Measurements from ENCODE around the gene HLA-DQB1. TPM values are rescaled to one million over a fixed set of nuclear protein-coding genes. Genes with fewer than 3 reads are reported as not detected.
A peak's percentile ranks its signal among the peaks of the same experiment; 100 is the strongest.
"Not testable (repeated sequence)": the region's sequence is repeated elsewhere in the genome, so short reads cannot be mapped to it uniquely, and the experiment has no call there.

HLA-DQB1 gene
- total RNA-seq, 1 experiment from 2014 or later, result under 0.01 TPM

DNA sequence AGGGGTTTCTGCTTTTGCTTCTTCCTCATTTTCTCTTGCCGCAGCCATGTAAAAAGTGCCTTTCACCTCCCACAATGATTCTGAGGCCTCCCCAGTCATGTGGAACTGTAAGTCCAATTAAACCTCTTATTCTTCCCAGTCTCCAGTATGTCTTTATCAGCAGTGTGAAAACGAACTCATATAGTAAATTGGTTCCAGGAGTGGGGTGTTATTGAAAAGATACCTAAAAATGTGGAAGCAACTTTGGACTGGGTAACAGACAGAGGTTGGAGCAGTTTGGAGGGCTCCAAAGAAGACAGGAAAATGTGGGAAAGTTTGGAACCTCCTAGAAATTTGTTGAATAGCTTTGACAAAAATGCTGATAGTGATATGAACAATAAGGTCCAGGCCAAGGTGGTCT, 5.5 kb upstream of the HLA-DQB1 start:
- not testable (repeated sequence) for H3K4me3 ChIP-seq (ENCODE audit: insufficient read depth, low read depth, low read length); H3K36me3 ChIP-seq (replicated peaks; ENCODE audit: control insufficient read depth, insufficient read depth, low read length); DNase-seq; H3K27me3 ChIP-seq (ENCODE audit: control insufficient read depth, insufficient read depth, low read length)

DNA sequence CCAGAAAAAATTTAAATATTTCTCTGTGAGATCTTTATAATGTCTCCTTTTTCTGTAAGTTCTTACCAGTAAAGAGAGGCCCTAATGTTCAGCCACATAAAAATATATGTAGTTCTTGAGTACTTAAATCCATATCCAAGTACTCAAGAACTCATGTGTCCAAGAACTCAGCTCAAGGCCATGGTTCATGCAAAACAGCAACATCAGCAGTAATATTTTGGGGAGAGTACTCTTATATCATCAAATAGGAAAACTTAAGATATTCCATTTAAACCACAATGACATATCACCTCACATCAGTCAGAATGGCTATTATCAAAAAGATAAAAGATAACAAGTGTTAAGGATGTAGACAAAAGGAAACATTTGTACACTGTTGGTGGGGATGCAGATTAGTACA, 3.4 kb upstream of the HLA-DQB1 start:
- Histone ChIP-seq H3K36me3 (replicated peaks; ENCODE audit: control insufficient read depth, insufficient read depth, low read length) (no peaks in the 10 kb centered on the region), H3K4me3 (ENCODE audit: insufficient read depth, low read depth, low read length) (no peak overlapping the region), H3K27me3 (ENCODE audit: control insufficient read depth, insufficient read depth, low read length) (no peaks in the 10 kb centered on the region; the same call in 1 of the 2 replicates)
- DNase-seq, result no peak

DNA sequence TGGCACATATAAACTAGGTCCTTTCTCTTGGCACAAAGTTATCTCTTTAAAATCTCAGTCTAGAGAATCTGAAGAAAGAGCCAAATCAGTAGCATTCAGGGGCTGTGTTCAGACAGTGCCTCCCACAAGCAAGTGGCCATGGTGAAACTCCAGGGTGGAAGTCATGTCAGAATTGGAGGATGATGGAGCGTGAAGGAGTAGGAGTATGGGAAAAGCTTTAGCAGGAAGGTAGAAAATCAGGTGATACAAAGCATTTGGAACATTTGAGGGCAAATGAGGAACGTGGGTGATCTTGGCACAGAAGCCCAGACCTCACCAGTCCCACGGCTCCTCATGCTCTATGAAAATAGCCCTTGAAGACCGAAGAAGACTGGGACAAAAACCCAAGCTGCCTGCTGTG, 2.8 kb upstream of the HLA-DQB1 start:
- Histone ChIP-seq H3K27me3 (ENCODE audit: control insufficient read depth, insufficient read depth, low read length) (no peaks in the 10 kb centered on the region; the same call in 1 of the 2 replicates), H3K36me3 (replicated peaks; ENCODE audit: control insufficient read depth, insufficient read depth, low read length) (no peaks in the 10 kb centered on the region), H3K4me3 (ENCODE audit: insufficient read depth, low read depth, low read length) (no peak overlapping the region)
- no peak for DNase-seq

DNA sequence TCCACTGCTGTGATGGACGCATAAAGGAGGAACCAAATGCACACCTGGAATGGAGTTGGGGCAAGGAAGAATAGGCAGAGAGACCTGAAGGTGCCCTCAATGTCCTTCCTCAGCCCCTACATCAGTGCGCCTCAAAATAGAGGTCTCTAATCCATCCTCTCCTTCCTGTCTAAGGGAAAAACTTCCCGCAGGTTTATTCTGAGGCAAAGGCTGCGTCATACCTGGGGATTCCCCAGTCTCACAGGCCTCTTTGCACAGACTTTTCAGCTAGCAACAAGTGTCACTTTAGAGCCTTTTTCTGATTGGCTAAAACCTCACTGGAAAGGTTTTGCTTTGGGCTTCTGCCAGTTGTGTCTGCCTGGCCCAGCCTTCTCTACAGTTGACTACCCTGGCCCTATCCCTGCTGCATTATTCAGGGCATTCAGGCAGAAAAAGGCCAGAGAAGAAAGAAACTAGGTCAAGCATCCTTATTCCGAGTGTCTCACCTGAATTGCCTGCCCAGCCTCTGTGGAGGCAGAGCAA, 1.8 kb upstream of the HLA-DQB1 start:
- DNase-seq, result peak; percentile 6

DNA sequence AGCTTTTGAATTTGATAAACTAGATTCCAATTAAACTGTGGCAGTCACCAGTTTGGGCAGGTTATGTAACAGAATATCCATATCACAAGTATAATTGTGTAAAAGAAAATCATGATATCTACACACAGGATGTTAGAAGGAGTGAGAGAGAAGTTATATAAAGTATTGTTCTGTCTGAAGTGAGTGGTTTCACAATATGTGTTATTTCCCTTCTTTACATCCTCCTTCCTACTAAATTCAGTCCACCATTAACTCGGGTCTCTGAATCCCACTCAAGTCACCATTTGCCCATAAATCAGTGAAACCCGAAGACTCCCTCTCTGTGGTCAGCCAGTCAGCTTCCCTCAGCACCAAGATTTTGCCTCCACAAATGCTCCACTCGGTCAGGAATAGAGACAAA, 796 bp downstream of the HLA-DQB1 start:
- Histone ChIP-seq H3K4me3 (ENCODE audit: insufficient read depth, low read depth, low read length) (no peak overlapping the region), H3K36me3 (replicated peaks; ENCODE audit: control insufficient read depth, insufficient read depth, low read length) (no peaks in the 10 kb centered on the region), H3K27me3 (ENCODE audit: control insufficient read depth, insufficient read depth, low read length) (no peaks in the 10 kb centered on the region; the same call in 1 of the 2 replicates)
- no peak for DNase-seq

More for the DNA sequence above, 1.8 kb upstream of the HLA-DQB1 start:
- Histone ChIP-seq H3K36me3 (replicated peaks; ENCODE audit: control insufficient read depth, insufficient read depth, low read length) (no peaks in the 10 kb centered on the region), H3K4me3 (ENCODE audit: insufficient read depth, low read depth, low read length) (no peak overlapping the region), H3K27me3 (ENCODE audit: control insufficient read depth, insufficient read depth, low read length) (no peaks in the 10 kb centered on the region; the same call in 1 of the 2 replicates)

DNA sequence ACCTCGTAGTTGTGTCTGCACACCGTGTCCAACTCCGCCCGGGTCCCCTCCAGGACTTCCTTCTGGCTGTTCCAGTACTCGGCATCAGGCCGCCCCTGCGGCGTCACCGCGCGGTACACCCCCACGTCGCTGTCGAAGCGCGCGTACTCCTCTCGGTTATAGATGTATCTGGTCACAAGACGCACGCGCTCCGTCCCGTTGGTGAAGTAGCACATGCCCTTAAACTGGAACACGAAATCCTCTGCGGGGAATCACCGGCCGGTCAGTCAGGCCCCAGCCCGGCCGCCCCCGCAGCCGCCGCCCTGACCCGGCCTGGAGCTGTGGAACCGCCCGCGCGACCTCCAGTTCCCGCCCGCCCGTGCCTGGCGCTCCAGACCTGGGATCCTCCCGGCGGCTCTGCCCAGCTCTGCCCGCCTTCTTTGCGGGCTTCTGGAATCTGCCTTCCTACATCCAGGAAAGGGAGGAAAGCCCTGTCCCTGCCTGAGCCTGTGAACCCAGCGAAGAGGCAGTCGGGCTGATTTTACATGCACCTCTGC, 1.6 kb downstream of the HLA-DQB1 start:
- no peak overlapping the region; the same call in 1 of the 2 replicates for H3K4me3 ChIP-seq (ENCODE audit: insufficient read depth, low read depth, low read length)
- peak; percentile 41 for DNase-seq
- H3K27me3 ChIP-seq (ENCODE audit: control insufficient read depth, insufficient read depth, low read length), result no peaks in the 10 kb centered on the region; the same call in 1 of the 2 replicates

DNA sequence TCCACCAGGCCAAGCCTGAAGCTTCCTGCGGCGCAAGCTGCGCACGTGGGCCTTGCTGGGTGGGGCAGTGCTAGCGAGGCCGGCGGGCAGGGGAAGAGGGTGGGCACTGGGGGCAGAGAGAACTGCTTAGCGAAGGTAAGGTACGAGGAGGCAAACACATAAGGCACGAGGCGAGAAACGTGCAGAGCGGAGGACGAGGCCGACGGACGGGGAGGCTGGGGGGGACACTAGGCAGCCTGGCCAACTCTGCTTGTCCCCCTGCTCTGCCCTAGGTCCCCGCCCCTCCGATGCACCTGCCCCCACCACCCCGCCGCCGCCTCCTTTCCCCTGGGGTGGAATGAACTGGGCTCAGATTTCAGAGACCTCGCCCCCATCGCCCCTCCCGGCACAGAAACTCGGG, 2.1 kb downstream of the HLA-DQB1 start:
- no peaks in the 10 kb centered on the region for H3K36me3 ChIP-seq (replicated peaks; ENCODE audit: control insufficient read depth, insufficient read depth, low read length)
- no peak overlapping the region for H3K4me3 ChIP-seq (ENCODE audit: insufficient read depth, low read depth, low read length)
- DNase-seq, result no peak
- no peaks in the 10 kb centered on the region; the same call in 1 of the 2 replicates for H3K27me3 ChIP-seq (ENCODE audit: control insufficient read depth, insufficient read depth, low read length)

More for the DNA sequence above, 1.6 kb downstream of the HLA-DQB1 start:
- no peaks in the 10 kb centered on the region for H3K36me3 ChIP-seq (replicated peaks; ENCODE audit: control insufficient read depth, insufficient read depth, low read length)

DNA sequence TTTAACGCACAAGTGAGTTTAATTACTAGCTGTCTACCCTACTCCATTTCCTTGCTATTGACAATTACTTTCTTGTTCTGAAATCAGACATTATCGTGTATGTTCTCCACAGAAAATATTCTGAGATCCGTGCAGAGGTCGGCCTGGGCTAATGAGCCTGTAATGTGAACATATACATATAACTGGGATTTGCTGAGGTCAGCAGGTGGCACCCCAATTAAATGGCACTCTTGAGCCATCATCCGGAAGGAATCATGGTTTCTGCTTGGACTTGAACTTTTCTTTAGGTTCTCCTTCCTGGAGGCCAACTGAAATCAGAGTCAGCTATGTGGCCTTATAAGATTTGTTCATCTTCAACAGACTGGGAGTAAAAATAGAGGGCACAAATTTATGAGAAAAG, 3.6 kb downstream of the HLA-DQB1 start:
- Histone ChIP-seq H3K4me3 (ENCODE audit: insufficient read depth, low read depth, low read length) (no peak overlapping the region), H3K27me3 (ENCODE audit: control insufficient read depth, insufficient read depth, low read length) (no peaks in the 10 kb centered on the region; the same call in 1 of the 2 replicates), H3K36me3 (replicated peaks; ENCODE audit: control insufficient read depth, insufficient read depth, low read length) (no peaks in the 10 kb centered on the region)
- DNase-seq, result no peak

DNA sequence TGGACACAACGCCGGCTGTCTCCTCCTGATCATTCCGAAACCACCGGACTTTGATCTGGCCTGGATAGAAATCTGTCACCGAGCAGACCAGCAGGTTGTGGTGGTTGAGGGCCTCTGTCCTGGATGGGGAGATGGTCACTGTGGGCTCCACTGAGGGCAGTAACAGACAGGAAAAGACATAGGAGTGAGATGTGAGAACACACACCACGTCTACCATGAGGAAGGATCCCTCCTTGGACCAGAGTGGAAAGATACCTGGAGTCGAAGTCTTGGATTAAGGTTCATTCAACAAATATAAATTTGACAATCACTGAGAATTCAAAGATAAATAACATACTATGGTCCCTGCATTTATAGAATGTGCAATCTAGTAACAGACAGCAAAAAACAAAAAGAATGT, 4.4 kb downstream of the HLA-DQB1 start:
- no peak for DNase-seq
- Histone ChIP-seq H3K27me3 (ENCODE audit: control insufficient read depth, insufficient read depth, low read length) (no peaks in the 10 kb centered on the region; the same call in 1 of the 2 replicates), H3K36me3 (replicated peaks; ENCODE audit: control insufficient read depth, insufficient read depth, low read length) (no peaks in the 10 kb centered on the region)

DNA sequence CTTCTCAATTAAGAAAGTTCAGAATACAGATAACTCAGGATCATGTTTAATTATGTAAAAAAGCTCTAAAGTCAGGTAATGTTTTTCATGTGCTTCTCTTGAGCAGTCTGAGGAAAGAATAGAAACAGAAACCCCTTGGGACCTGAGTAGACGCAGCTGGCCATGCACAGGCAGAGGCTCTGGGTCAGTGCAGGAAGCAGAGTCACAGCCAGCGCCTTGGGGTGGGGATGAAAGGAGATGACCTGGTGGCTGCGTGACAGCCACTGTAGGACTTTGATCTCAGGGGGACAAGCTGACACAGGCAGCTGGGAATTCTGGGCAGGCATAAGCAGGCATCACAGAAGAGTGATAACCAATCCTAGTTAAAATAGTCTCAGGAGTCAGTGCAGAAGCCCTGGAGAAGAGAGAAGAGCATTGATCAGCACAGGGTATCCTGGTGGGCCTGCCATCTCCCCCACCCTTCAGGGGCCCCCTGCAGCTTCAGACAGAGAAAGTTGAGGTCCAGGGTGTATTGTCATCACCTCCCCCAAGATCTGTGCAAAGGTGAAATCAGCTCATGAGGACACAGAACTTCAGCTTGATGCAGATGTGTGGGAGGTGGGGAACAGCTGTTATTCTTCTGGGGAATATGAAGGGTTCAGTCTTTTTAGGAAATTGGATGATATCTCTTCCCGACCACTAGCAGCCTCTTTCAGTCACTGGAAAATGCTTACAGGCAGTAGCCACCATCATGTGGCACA, 6.4 kb downstream of the HLA-DQB1 start:
- H3K4me3 ChIP-seq (ENCODE audit: insufficient read depth, low read depth, low read length), result no peak overlapping the region
- H3K27me3 ChIP-seq (ENCODE audit: control insufficient read depth, insufficient read depth, low read length), result no peaks in the 10 kb centered on the region
- no peaks in the 10 kb centered on the region for H3K36me3 ChIP-seq (replicated peaks; ENCODE audit: control insufficient read depth, insufficient read depth, low read length)
- DNase-seq, result no peak

More for the DNA sequence above, 4.4 kb downstream of the HLA-DQB1 start:
- H3K4me3 ChIP-seq (ENCODE audit: insufficient read depth, low read depth, low read length), result no peak overlapping the region

DNA sequence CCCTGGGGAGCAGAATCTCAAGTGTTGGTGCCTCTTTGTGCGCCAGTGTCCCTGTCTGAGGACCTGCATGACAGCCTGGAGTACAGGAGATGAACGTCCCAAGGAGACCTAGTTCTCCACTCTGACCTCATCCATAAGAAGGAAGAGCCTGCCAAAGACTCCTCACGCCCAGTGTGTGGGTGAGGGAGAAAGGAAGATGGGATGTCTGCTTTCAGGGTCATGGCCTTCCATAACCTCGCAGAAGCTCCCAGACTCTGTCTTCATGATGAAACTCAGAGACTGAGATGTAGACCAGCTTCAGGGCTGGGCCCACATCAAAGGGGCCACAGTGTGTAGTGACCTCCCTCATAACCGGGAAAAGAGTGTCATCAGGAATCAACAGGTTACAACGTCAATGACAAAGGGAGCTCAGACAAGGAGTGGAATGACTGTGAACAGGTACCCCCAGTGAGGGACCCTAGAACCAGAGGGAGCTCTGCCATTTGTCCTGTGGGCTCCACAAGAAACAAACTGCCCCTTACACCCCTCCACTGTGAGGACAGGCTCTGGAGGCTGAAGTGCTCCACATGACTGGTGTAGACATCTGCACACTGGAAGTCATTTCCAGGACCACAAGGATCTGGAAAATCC, 8.1 kb downstream of the HLA-DQB1 start:
- no peak for DNase-seq
- H3K36me3 ChIP-seq (replicated peaks; ENCODE audit: control insufficient read depth, insufficient read depth, low read length), result no peaks in the 10 kb centered on the region
- H3K4me3 ChIP-seq (ENCODE audit: insufficient read depth, low read depth, low read length), result no peak overlapping the region
- no peaks in the 10 kb centered on the region for H3K27me3 ChIP-seq (ENCODE audit: control insufficient read depth, insufficient read depth, low read length)

DNA sequence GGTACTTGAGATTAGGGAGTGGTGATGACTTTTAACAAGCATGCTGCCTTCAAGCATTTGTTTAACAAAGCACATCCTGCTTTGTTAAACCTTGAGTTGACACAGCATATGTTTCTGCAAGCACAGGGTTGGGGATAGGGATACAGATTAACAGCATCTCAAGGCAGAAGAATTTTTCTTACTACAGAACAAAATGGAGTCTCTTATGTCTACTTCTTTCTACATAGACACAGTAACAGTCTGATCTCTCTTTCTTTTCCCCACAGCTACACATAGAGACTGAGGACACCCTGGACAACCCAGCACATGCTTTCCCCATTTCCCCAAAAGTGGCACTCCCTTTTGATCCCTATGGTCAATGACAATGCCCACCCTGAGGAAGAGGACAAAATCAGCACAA, 8.6 kb downstream of the HLA-DQB1 start:
- not testable (repeated sequence) for H3K4me3 ChIP-seq (ENCODE audit: insufficient read depth, low read depth, low read length); H3K27me3 ChIP-seq (ENCODE audit: control insufficient read depth, insufficient read depth, low read length); H3K36me3 ChIP-seq (replicated peaks; ENCODE audit: control insufficient read depth, insufficient read depth, low read length); DNase-seq

DNA sequence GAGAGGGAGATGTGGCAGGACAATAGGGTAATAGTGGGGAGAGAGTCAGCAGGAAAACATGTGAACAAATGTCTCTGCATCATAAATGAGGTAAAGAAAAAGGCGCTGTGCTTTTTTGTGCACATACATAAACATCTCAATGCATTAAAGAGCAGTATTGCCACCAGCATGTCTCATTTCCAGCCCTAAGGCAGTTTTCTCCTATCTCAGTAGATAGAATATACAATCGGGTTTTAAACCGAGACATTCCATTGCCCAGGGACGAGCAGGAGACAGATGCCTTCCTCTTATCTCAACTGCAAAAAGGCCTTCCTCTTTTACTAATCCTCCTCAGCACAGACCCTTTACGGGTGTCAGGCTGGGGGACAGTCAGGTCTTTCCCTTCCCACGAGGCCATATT, 9.1 kb downstream of the HLA-DQB1 start:
- DNase-seq; H3K27me3 ChIP-seq (ENCODE audit: control insufficient read depth, insufficient read depth, low read length); H3K36me3 ChIP-seq (replicated peaks; ENCODE audit: control insufficient read depth, insufficient read depth, low read length); H3K4me3 ChIP-seq (ENCODE audit: insufficient read depth, low read depth, low read length): not testable (repeated sequence)

DNA sequence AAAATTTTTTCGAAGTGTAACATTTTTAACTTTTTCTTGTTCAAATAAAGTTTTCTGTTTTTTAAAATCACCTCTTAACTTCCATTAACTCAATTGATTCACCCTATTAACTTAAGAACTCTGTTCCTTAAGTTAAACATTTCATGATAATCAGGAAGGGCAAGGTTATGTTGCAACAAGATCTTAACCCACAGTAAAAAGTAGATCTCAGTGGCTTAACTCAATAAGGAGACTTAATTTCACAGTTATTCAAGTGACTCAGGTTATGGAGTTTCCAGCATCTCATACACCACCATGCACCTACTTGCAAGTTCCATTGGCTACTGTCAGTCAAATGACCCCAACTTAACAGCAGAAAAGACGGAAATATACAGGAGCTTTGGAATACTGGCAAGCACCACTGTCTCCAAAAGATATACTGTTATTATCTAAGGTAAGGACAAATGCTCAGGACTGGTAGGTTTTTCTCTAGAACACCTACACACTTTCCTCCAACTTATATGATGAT, 11.2 kb downstream of the HLA-DQB1 start:
- Histone ChIP-seq H3K27me3 (ENCODE audit: control insufficient read depth, insufficient read depth, low read length) (no peaks in the 10 kb centered on the region), H3K4me3 (ENCODE audit: insufficient read depth, low read depth, low read length) (no peak overlapping the region), H3K36me3 (replicated peaks; ENCODE audit: control insufficient read depth, insufficient read depth, low read length) (no peaks in the 10 kb centered on the region)
- DNase-seq, result no peak

All from H7 (cell line).